ENCODE measurements around the gene AKT3. TPM values are rescaled to one million over a fixed set of nuclear protein-coding genes. Genes with fewer than 3 reads are reported as not detected.

The AKT3 gene
- polyA plus RNA-seq, 5 donors: 15.9 to 39.2 (median 33.1) TPM

- DNase-seq: no peak
Measured at GRCh38 chr1:243732637-243733036, 117.4 kb downstream of the AKT3 start.

DNA sequence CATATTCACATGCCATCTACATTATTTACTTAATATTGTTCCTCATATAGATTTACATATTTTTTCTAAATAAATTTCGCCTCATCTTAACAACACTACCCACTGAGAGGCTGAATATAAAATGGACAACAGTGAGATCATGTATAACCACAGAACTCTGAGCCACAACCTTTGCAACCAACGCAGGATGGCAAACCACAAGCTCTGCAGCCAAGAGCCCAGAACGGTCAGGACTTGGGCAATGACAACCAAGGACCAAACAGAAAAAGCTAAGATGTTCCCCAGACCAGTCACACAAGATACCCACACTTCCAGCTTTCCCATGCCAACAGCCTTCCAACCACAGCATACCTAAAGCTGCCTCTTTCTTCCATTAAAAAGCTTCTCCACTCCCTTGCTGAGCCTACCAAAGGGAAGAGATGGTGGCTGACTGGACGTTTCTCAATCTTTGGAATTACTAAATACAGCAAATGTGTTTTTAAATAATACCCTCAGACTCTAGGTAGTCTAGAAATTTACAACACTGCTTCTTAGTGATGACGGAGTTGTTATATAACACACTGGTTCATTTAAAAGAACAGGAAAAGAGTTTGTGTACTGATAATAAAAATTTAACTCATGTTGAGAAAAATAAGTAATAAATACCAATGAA lies 117.9 kb downstream of the AKT3 start:
- DNase-seq: no peak

- DNase-seq: peak; percentile 48 to 69
Measured at GRCh38 chr1:243731301-243731891, 118.6 kb downstream of the AKT3 start.

DNA sequence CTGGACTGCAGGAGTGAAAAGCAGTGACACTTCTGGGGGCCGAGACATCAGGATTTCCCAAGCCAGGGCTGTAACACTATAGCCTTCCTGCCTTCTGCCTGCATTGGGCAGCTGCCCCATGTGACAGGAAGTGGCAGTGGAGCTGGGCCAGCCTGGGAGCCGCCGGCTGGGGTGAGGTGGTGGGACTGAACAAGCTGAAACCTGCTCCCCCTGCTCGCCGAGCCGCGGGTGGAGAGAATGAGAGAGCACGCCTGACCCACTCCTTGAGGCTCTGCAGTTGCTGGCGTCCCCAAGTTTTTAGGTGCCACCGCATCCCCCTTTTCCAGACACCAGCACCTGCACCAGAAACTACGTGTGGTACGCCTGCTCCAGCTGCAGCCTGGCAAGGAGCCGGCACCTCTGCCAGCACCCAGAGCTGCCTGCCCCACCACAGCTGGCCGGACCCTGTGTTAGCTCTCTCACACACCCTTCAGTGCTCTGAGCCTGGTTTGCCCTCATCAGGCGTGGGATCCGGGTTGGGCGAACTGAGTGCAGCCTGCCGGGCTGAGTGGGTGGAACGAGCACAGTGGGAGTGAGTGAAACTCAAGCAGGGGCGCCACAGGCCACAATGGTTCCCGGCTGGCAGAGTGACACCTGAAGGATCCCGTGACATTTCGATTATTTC lies 119.4 kb downstream of the AKT3 start:
- DNase-seq: no peak

DNA sequence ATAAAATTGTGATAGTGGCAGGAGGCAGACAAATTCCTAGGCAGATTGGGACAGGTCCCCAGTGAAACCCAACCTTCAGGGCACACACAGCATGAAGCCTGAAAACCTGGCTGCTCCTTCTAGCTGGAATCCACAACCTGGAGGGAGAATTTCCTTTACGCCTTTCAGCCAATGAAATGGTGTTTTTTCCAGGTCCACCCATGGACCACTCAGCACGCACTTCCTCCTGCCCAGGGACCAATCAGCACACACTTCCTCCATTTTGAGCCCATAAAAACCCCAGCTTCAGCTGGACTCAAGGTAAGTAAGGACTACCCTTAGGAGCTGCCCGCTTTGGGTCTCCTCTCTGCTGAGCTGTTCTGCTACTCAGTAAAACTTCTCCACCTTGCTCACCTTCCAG lies 120.1 kb downstream of the AKT3 start:
- no peak for DNase-seq

DNA sequence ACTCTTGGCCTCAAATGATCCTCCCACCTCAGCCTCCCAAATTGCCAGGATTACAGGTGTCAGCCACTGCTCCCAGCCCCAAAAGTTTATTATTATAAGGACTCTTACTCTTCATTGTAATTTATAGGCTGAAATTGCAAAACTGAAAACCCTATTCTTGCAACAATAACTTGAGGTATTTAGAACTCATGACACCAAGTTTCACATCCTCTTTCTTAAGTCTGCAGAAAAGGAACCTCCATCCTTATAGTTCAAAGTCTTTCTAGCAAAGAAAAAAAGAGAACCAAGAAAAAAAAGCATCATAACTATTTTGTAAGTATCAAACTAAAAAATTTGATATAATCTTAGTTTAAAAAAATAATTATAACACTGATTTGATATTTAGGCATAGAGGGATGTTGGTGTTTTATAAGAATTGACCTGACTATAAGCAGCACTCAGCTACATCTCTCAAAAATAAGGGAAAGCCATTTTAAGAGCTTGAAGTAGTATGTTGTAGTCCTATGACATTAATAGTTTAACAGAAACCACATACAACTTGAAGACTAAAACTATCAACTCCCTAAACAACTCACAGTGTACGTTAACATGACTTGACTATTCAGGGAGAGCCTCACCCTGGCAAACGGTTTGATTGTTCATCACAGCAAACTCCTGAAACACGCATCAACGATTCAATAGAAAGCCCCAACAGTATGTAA lies 122.4 kb downstream of the AKT3 start:
- DNase-seq: no peak

GRCh38 chr1:243726806-243727502 lies 123.1 kb downstream of the AKT3 start:
- no peak for DNase-seq

DNA sequence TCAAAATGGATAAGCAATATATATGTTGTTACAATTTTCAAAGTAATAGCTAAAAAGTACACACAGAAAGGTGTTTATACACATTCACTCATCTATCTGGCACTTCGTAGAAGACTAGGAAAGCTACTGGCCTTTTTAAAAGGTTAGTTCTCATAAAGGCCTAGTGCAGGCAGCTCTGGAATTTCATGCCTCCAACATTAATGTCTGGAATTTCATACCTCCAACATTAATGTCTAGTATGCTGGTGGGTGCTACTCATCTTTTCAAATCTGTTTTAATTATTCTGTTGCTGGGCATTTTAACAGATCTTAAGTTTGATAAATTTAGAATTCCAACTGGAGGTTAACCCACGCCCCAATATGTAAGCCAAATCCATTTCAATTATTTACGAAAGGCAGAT lies 124.2 kb downstream of the AKT3 start:
- DNase-seq: no peak

DNA sequence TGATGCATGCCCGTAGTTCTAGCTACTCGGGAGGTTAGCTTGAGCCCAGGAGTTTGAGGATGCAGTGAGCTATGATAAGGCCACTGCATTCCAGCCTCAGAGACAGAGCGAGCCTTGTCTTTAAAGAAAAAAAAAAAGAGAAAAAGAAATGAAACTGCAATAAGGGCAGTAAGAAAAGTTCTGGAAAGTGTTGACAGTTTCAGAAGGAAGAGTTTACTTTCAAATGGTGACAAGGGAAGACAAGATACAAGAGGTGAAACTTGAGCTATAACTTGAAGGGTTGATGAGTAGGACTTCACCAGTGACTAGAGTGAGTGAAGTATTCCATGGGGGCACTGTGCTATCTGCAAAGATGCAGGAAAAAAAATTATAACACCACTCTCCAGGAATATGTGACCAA lies 125.0 kb downstream of the AKT3 start:
- no peak for DNase-seq

DNA sequence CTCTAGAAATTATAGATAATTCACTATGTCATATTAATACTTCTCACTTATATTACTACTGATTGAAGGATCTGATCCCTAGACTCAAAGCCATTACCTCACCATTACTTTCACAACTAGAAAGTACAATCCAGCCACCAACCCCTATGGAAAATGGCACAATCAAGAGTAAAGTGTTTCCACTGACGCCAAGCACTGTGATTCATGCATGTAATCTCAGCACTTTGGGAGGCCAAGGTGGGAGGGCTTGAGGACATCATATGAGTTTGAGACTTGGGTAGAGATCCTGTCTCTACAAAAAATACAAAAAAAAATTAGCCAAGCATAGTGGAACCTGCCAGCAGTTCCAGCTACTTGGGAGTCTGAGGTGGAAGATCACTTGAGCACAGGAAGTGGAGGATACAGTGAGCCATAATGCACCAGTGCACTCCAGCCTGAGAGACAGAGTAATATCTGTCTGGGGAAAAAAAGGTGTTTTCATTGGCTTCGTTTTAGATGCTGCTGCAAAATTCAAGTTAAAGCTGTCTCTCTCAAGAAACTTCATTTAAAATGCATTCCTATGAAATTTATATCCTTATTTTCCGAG lies 126.5 kb downstream of the AKT3 start:
- no peak for DNase-seq

- DNase-seq: no peak
Measured at GRCh38 chr1:243723050-243723449, 127.0 kb downstream of the AKT3 start.

DNA sequence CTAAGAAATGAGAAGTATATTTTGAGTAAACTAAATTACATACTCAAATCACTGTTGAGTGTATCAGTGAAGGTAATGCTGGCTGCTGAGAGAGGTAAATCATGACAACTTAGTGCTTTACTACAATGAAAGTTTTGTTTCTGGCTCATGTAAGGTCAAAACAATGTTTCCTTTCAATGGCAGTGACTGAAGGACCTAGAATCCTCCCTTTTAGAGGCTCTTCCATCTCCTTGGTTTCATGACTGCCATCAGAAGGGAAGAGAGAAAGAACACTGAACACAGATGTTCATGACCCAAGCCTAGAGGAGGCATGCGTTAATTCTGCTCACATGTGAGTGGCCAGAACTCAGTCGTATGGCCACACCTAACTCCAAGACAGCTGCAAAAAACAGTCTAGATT lies 130.6 kb downstream of the AKT3 start:
- DNase-seq: no peak

DNA sequence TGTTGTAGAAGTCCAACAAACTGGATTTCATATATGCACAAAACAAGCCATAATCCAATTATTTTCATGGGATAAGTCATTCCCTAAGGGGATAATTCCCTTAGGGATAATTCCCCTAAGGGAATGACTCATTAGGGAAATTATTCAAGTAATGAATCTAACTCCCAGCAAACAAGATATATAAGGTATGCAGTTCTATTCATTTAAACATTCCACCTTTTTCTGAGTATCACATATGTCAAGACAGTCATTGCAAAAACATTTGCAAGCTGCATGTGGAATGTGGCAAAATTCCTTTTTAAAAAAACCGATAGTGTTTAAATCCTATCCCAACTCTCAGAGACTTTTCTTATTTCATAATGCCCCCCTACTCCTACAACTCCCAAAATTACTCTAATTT lies 131.2 kb downstream of the AKT3 start:
- DNase-seq: no peak

DNA sequence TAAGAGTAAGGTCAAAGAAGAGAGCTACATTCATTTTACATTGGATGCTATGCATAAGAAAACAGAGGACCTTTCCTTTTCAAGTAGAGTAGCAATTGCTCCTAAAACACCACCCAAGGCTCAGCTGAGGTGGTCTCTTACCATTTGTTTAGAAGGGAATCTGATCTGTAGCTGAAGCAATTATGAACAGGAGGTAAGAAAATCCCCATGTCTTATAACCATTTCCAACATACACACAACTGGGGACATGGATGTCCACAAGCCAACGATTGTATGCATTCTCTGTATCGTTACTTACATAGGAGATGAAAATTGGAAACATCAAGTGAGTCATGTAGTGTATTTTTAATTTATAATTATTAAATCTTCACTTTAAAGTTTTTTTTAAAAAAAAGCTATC lies 132.0 kb downstream of the AKT3 start:
- DNase-seq: no peak

DNA sequence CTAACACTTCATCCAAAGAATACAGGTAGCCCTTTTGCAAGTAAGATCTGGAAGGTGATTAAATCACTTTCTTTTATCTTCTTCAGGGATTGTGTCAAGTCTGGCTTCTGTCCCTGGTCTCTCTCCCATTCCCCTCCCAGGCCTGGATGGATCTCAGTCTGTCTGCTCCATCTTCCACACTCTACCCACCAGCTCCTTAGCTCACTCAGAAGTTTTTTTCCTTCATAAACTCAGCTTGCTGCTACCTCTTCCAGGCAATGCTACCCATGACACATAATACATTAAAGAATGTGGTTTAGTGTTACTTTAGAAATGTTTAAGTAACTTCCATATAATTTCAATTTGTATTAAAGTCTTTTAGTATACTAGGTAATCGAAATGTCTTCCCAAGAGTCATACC lies 133.1 kb downstream of the AKT3 start:
- DNase-seq: no peak

DNA sequence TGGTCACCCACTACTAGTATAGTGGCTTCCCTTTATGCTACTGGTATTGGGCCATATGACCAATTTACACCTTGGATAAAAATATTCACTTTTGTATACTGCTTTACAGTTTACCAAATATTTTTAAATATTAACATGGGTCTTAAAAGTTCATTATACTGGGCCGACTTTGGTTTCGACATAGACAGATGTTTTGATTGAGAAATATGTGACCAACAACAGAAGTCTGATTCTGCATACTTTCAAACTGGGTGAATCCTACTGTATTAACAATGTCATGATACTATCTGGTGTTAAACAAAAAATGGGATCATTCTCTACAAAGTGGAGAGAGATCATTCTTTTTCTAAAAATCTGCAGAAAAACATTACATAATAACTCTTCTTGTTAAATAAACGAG lies 134.8 kb downstream of the AKT3 start:
- DNase-seq: no peak

GRCh38 chr1:243713470-243714186 lies 136.4 kb downstream of the AKT3 start:
- peak; percentile 56 to 61 for DNase-seq

DNA sequence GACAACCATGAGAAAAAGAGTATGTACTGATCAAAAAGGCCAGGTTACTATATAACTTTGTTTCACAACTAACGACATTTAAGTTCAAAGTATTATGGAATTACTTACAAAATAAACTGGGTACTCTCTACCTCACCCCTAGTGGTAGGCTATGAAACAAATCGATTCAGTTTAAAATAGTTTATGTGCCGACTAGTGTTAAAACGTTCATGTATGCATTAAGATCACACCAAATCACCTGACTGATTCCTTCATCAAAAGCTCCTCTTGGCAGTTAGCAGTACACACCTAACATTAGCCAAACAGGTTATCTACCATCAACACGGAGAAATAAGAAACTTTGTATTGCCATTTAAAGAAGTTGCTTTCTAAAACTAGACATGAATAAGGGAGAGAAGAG lies 137.1 kb downstream of the AKT3 start:
- DNase-seq: no peak

GRCh38 chr1:243712242-243712641 lies 137.8 kb downstream of the AKT3 start:
- no peak for DNase-seq

DNA sequence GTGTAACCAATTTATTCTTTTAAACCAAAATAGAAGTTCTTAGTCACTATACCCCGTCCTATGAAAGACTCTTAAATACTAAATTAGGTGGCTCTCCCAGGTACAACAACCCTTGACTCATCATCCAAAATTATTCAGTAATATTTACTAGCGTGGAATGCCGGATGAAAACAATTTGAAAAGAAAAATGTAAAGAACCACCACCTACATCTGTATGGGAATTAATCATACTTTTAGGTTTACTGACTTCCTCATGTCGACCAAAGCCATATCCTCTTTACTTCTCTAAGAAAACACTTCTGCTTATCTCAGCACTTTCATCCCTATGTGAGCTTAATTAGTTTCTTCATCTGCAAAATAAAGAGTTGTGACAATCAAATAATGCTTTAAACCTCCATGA lies 139.6 kb downstream of the AKT3 start:
- DNase-seq: no peak

DNA sequence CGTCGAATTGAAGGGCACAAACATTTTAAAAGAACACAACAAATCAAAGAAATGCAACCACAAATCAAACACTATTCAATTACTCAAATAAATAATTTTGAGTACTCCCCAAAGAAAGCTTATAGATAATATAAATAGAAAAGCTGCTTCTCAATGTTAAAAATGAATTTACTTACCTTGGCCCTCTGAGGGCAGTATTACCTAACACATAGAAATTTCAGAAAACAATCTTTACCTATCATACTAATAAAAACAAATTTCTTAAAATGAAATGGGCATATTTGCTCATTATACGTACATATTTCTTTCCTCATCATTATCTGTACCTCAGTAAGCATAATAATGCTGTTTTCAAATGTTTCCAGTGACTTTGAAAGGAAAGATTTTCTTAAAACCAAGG lies 141.8 kb downstream of the AKT3 start:
- DNase-seq: no peak

Measured in right lung (tissue), 5 donors.